IMR-90 (cell line): ENCODE measurements around the gene TSPAN33. TPM values are rescaled to one million over a fixed set of nuclear protein-coding genes. Genes with fewer than 3 reads are reported as not detected.
"Not testable (repeated sequence)": the region's sequence is repeated elsewhere in the genome, so short reads cannot be mapped to it uniquely, and the experiment has no call there.

Experiments used
- ATAC-seq: fragments of 200-7000 bp; cut with Tn5 transposase; 2 replicates; pipeline ENCODE4 v1.9.1; 2020; ENCODE audit warnings: low read depth, mild to moderate bottlenecking, moderate library complexity
- BruUV-seq: library from RNA; stranded (reverse); fragments of 400-500 nt; replicated peaks from 2 replicates; lab custom pipeline; 2021; lab: Mats Ljungman, UMichigan
- CTCF ChIA-PET: fragments of 300-600 bp; formaldehyde crosslinking; extraction: SDS; loops from one replicate; lab custom pipeline; 2021; ENCODE audit warnings: antibody characterized with exemption; lab: Yijun Ruan, JAX
- POLR2A ChIA-PET: fragments of 300-600 bp; sonication (Branson Sonifier 250); formaldehyde crosslinking; loops from one replicate; lab custom pipeline; 2022; ENCODE audit warnings: antibody characterized with exemption; ENCODE audit not compliant: unreplicated experiment; lab: Charles Lee
- DNase-seq: peaks from one replicate; pipeline ENCODE4 v3.0.0; 2013
- H2AFZ ChIP-seq: replicated peaks from 2 replicates; pipeline ENCODE3; 2013; ENCODE audit warnings: low read length, mild to moderate bottlenecking; ENCODE audit not compliant: poor library complexity
- H2AK5ac ChIP-seq: 2 replicates; pipeline ENCODE4 v1.6.1; 2013; ENCODE audit warnings: low read depth, low read length, inconsistent platforms
- H2AK9ac ChIP-seq: replicated peaks from 2 replicates; pipeline ENCODE3; 2013; ENCODE audit warnings: mild to moderate bottlenecking, low read depth, low read length, moderate library complexity; ENCODE audit not compliant: poor library complexity
- H2BK120ac ChIP-seq: 2 replicates; pipeline ENCODE4 v1.6.1; 2013; ENCODE audit warnings: low read depth, low read length, inconsistent platforms
- H2BK15ac ChIP-seq: 3 replicates; pipeline ENCODE4 v1.6.1; 2013; ENCODE audit warnings: low read depth, low read length, inconsistent platforms
- H2BK20ac ChIP-seq: 2 replicates; pipeline ENCODE4 v1.6.1; 2013; ENCODE audit warnings: low read depth, mild to moderate bottlenecking, inconsistent platforms, low read length, moderate library complexity
- H2BK5ac ChIP-seq: 2 replicates; pipeline ENCODE4 v1.6.1; 2013; ENCODE audit warnings: mild to moderate bottlenecking, low read depth, low read length, inconsistent platforms; ENCODE audit not compliant: poor library complexity, severe bottlenecking
- H3K14ac ChIP-seq: replicated peaks from 2 replicates; pipeline ENCODE4 v1.6.1; 2013; ENCODE audit warnings: low read depth, low read length, inconsistent platforms
- H3K18ac ChIP-seq: 2 replicates; pipeline ENCODE4 v1.6.1; 2013; ENCODE audit warnings: low read depth, low read length, control low read depth
- H3K23ac ChIP-seq: 2 replicates; pipeline ENCODE4 v1.6.1; 2013; ENCODE audit warnings: low read depth, low read length, inconsistent platforms
- H3K27ac ChIP-seq: 2 replicates; pipeline ENCODE4 v1.5.1; 2013; ENCODE audit warnings: mild to moderate bottlenecking, control low read depth, low read length; ENCODE audit not compliant: insufficient read depth
- H3K27me3 ChIP-seq: 2 replicates; pipeline ENCODE4 v1.6.1; 2013; ENCODE audit warnings: low read length; ENCODE audit not compliant: control insufficient read depth, insufficient read depth
- H3K36me3 ChIP-seq: 2 replicates; pipeline ENCODE4 v1.6.1; 2013; ENCODE audit warnings: low read length, mixed read lengths; ENCODE audit not compliant: control insufficient read depth, insufficient read depth
- H3K4ac ChIP-seq: 2 replicates; pipeline ENCODE4 v1.6.1; 2013; ENCODE audit warnings: low read depth, low read length, inconsistent platforms
- H3K4me1 ChIP-seq: 2 replicates; pipeline ENCODE4 v1.6.1; 2013; ENCODE audit warnings: low read length, mixed read lengths; ENCODE audit not compliant: control insufficient read depth, insufficient read depth
- H3K4me2 ChIP-seq: 2 replicates; pipeline ENCODE4 v1.6.1; 2013; ENCODE audit warnings: low read depth, mild to moderate bottlenecking, control low read depth, low read length, moderate library complexity
- H3K4me3 ChIP-seq: 2 replicates; pipeline ENCODE4 v1.5.1; 2013; ENCODE audit warnings: low read depth, mild to moderate bottlenecking, control low read depth, low read length, moderate library complexity; ENCODE audit not compliant: insufficient read depth
- H3K56ac ChIP-seq: 2 replicates; pipeline ENCODE4 v1.6.1; 2013; ENCODE audit warnings: low read length, inconsistent platforms; ENCODE audit not compliant: insufficient read depth; ENCODE audit errors: extremely low read depth
- H3K79me1 ChIP-seq, 2 experiments: 2 replicates each; pipeline ENCODE4 v1.6.1; 2013; ENCODE audit warnings: low read length in 2 of 2, inconsistent platforms in 1 of 2, low read depth in 1 of 2
- H3K9ac ChIP-seq: 2 replicates; pipeline ENCODE4 v1.6.1; 2013; ENCODE audit warnings: low read depth, low read length, control low read depth
- H3K9me1 ChIP-seq: 2 replicates; pipeline ENCODE4 v1.6.1; 2013; ENCODE audit warnings: low read length, inconsistent platforms; ENCODE audit not compliant: insufficient read depth
- H3K9me3 ChIP-seq: 2 replicates; pipeline ENCODE4 v1.6.1; 2013; ENCODE audit warnings: low read length; ENCODE audit not compliant: control insufficient read depth, insufficient read depth
- H4K20me1 ChIP-seq: 2 replicates; pipeline ENCODE4 v1.6.1; 2013; ENCODE audit warnings: low read length, inconsistent platforms; ENCODE audit not compliant: insufficient read depth
- H4K5ac ChIP-seq: 2 replicates; pipeline ENCODE4 v1.6.1; 2013; ENCODE audit warnings: mild to moderate bottlenecking, low read depth, low read length, control low read depth
- H4K8ac ChIP-seq, 2 experiments: 2 replicates each; pipeline ENCODE4 v1.6.1; 2013; ENCODE audit warnings: low read depth in 2 of 2, low read length in 2 of 2, control low read depth in 1 of 2, inconsistent platforms in 1 of 2
- H4K91ac ChIP-seq: 2 replicates; pipeline ENCODE4 v1.6.1; 2013; ENCODE audit warnings: low read depth, low read length, inconsistent platforms; ENCODE audit not compliant: insufficient read depth
- WGBS, 2 experiments: methylation state at CpG; one replicate each; pipeline versions ENCODE4 v1.1.5 to v1.1.7; 2013; ENCODE audit warnings: missing lambda C conversion rate in 2 of 2; ENCODE audit not compliant: insufficient read length in 1 of 2; ENCODE audit errors: extremely low coverage in 2 of 2; 5-methylcytosine and 5-hydroxymethylcytosine counted together
- dilution Hi-C: fragments of 300-500 bp; cut with HindIII; formaldehyde crosslinking; loops from one replicate; pipeline ENCODE4 v1.14.3; 2018; ENCODE audit warnings: low sequenced_read_pairs; ENCODE audit not compliant: unreplicated experiment
- in situ Hi-C: fragments of 300-500 bp; cut with MboI; formaldehyde crosslinking; loops from 3 replicates; pipeline ENCODE4 v1.14.3; 2019; ENCODE audit warnings: low sequenced_read_pairs, inconsistent platforms, mixed read lengths
- intact Hi-C: fragments of 100-400 bp; cut with micrococcal nuclease; formaldehyde crosslinking; loops from 2 replicates; pipeline ENCODE4 v1.10.0; 2022
- microRNA-seq, 2 experiments: library from miRNA; stranded (forward) in 1 of 2; unstranded in 1 of 2; fragments of 10-50 nt in 1 of 2; fragments of <30 nt in 1 of 2; gene quantifications in 1 of 2; microRNA quantifications in 1 of 2; one replicate each; pipeline versions ENCODE3 to v1.1.0; 2013 to 2020; ENCODE audit not compliant: insufficient read depth in 1 of 2, insufficient read length in 1 of 2, unreplicated experiment in 1 of 2
- polyA plus RNA-seq, 3 experiments: library from polyadenylated mRNA; depleted of rRNA; stranded (reverse); fragments of >200 nt; gene quantifications; 2 replicates each; pipeline ENCODE4 v1.2.3, GENCODE V29; 2012; ENCODE audit warnings: low replicate concordance in 1 of 3
- small RNA-seq, 5 experiments: library from RNA; depleted of rRNA; stranded (forward); fragments of <200 nt; gene quantifications; one replicate each; pipeline ENCODE3, GENCODE V24; 2012
- total RNA-seq: library from RNA; depleted of rRNA; stranded (reverse); fragments of >200 nt; gene quantifications from 2 replicates; pipeline ENCODE4 v1.2.3, GENCODE V29; 2012; rRNA removed

TSPAN33 gene
- total and polyA plus RNA-seq, 2 of the 4 experiments (the other 2 are of a cell fraction) = 0.17 to 0.36 TPM

DNA sequence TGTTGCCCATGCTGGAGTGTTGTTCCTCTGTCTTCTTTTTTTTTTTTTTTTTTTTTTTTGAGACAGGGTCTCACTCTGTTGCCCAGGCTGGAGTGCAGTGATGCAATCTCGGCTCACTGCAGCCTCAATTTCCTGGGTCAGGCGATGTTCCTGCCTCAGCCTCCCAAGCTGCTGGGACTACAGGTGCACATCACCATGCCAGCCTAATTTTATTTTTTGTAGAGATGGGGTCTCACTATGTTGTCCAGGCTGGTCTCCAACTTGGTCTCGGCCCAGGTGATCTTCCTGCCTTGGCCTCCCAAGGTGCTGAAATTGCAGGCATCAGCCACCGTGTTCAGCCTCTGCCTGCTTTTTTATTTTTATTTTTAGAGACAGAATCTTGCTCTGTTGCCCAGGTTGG, 74.7 kb downstream of the TSPAN33 start:
- in situ Hi-C loops = loop anchor here (5.0 to 10.0 kb wide), 2 partner anchors 253 to 426 kb away; no protein-coding TSS in a partner anchor

More for the DNA sequence above, 74.7 kb downstream of the TSPAN33 start:
- H3K18ac ChIP-seq, H3K9me3 ChIP-seq, H2BK120ac ChIP-seq, ATAC-seq, H2AK5ac ChIP-seq, DNase-seq, H4K20me1 ChIP-seq, H3K14ac ChIP-seq, H4K8ac ChIP-seq, H2BK5ac ChIP-seq, H3K9me1 ChIP-seq, H2BK20ac ChIP-seq, H2BK15ac ChIP-seq, H4K91ac ChIP-seq, H3K36me3 ChIP-seq, H3K4me2 ChIP-seq, H2AFZ ChIP-seq, H3K23ac ChIP-seq, dilution Hi-C loops, H3K27me3 ChIP-seq, H3K27ac ChIP-seq, H3K9ac ChIP-seq, H3K4me3 ChIP-seq, H3K4me1 ChIP-seq, H3K4ac ChIP-seq, H2AK9ac ChIP-seq, H4K5ac ChIP-seq, H3K79me1 ChIP-seq, BruUV-seq, H3K56ac ChIP-seq, POLR2A ChIA-PET: not testable (repeated sequence)
- intact Hi-C loops = loop anchor here (2.0 kb wide), 3 partner anchors 124 to 426 kb away; no protein-coding TSS in a partner anchor
- CTCF ChIA-PET = interaction anchor here (0.8 to 2.1 kb wide), 15 partner anchors 9 to 429 kb away, joined by 3 to 16 read pairs (median 4); no protein-coding TSS in a partner anchor
- WGBS, 2 experiments = no CpG with 5 or more reads among the region's 4 CpGs

Small RNA genes within 50 kb of the gene (microRNA-seq; reads per million reads assigned to microRNA genes)
- not detected for gene RNY1P11 (ENCODE audit: insufficient read depth, insufficient read length)

Small RNA genes within 50 kb of the gene (small RNA-seq; reads per million reads assigned to genes)
- gene RNY1P11 = 0.25 to 10.2 (median 4.9) reads per million in 5 experiments

Other genes with a start within 250 kb of the TSPAN33 start
- gene KCP, start 234.0 kb upstream of the TSPAN33 start, total RNA-seq = not detected in 2 replicates
- gene KCP, start 234.0 kb upstream of the TSPAN33 start, polyA plus RNA-seq (2012; rRNA removed) = 0.03 and 0.07 TPM in 2 replicates
- gene IRF5, start 206.8 kb upstream of the TSPAN33 start, total RNA-seq = 0.18 TPM in 1 of 2 replicates, not detected in the other
- 0.14 TPM in 1 of 2 replicates, not detected in the other for gene IRF5, start 206.8 kb upstream of the TSPAN33 start, polyA plus RNA-seq (2012; rRNA removed)
- gene TNPO3, start 89.6 kb upstream of the TSPAN33 start, total RNA-seq = 77.2 and 78.6 TPM in 2 replicates
- gene TNPO3, start 89.6 kb upstream of the TSPAN33 start, polyA plus RNA-seq (2012; rRNA removed) = 21.8 and 24.2 TPM in 2 replicates
- gene SMO, start 43.9 kb downstream of the TSPAN33 start, total RNA-seq = 15.3 and 18.5 TPM in 2 replicates
- 24.7 and 25.8 TPM in 2 replicates for gene SMO, start 43.9 kb downstream of the TSPAN33 start, polyA plus RNA-seq (2012; rRNA removed)
- 5.7 and 6.7 TPM in 2 replicates for gene AHCYL2, start 80.3 kb downstream of the TSPAN33 start, total RNA-seq
- gene AHCYL2, start 80.3 kb downstream of the TSPAN33 start, polyA plus RNA-seq (2012; rRNA removed) = 5.9 and 7.6 TPM in 2 replicates